HepG2 (cell line): ENCODE measurements around the gene ENAH. TPM values are rescaled to one million over a fixed set of nuclear protein-coding genes. Genes with fewer than 3 reads are reported as not detected.

ENCODE experiments used
- ARNT ChIP-seq: fragments of 450-650 bp; IDR thresholded peaks from 2 replicates; pipeline ENCODE4 v1.6.1; 2017
- ATF7 ChIP-seq, 2 experiments: fragments of 450-650 bp in 1 of 2; sonication (generic) in 1 of 2; formaldehyde crosslinking in 1 of 2; IDR thresholded peaks; 2 replicates each; pipeline versions ENCODE4 v1.4.0 to v1.6.1; 2016 to 2020; ENCODE audit warnings: antibody characterized with exemption in 1 of 2, mild to moderate bottlenecking in 1 of 2, missing genetic modification reagents in 1 of 2
- ELF3 ChIP-seq: IDR thresholded peaks from 2 replicates; pipeline ENCODE4 v1.6.1; 2016; ENCODE audit warnings: missing genetic modification reagents, missing compliant biosample characterization
- FUBP1 ChIP-seq: sonication (generic); formaldehyde crosslinking; IDR thresholded peaks from 2 replicates; pipeline ENCODE4 v1.5.1; 2020; ENCODE audit warnings: missing genetic modification reagents, mild to moderate bottlenecking, borderline replicate concordance
- GATA4 ChIP-seq: sonication (generic); IDR thresholded peaks from 2 replicates; pipeline ENCODE4 v1.6.1; 2016; ENCODE audit warnings: antibody characterized with exemption, low read depth, borderline replicate concordance
- GATAD2A ChIP-seq: IDR thresholded peaks from 2 replicates; pipeline ENCODE4 v1.6.1; 2016
- HCFC1 ChIP-seq: fragments of 150-350 bp; IDR thresholded peaks from 2 replicates; pipeline ENCODE4 v1.6.1; 2014; ENCODE audit warnings: low read depth, low read length
- HNF4G ChIP-seq, 2 experiments: sonication (generic) in 1 of 2; formaldehyde crosslinking in 1 of 2; IDR thresholded peaks; 2 replicates each; pipeline versions ENCODE4 v1.4.0 to v1.6.1; 2011 to 2020; ENCODE audit warnings: borderline replicate concordance in 2 of 2, low read depth in 2 of 2, mild to moderate bottlenecking in 2 of 2, low read length in 1 of 2, missing genetic modification reagents in 1 of 2, moderate library complexity in 1 of 2
- HNRNPLL ChIP-seq: fragments of 200-400 bp; formaldehyde crosslinking; IDR thresholded peaks from 2 replicates; pipeline ENCODE4 v1.6.1; 2017; ENCODE audit warnings: mild to moderate bottlenecking, low read depth, low read length; ENCODE audit not compliant: poor library complexity, severe bottlenecking
- IKZF5 ChIP-seq: IDR thresholded peaks from 2 replicates; pipeline ENCODE4 v1.6.1; 2018; ENCODE audit warnings: missing genetic modification reagents, mild to moderate bottlenecking, missing compliant biosample characterization
- KDM3A ChIP-seq: IDR thresholded peaks from 2 replicates; pipeline ENCODE4 v1.6.1; 2018; ENCODE audit warnings: low read depth, missing compliant biosample characterization
- MATR3 ChIP-seq: sonication (generic); formaldehyde crosslinking; IDR thresholded peaks from 2 replicates; pipeline ENCODE4 v1.4.0; 2020; ENCODE audit warnings: missing genetic modification reagents
- NR3C1 ChIP-seq: sonication (generic); formaldehyde crosslinking; IDR thresholded peaks from 2 replicates; pipeline ENCODE4 v1.4.0; 2020; ENCODE audit warnings: missing genetic modification reagents
- RAD21 ChIP-seq: fragments of 450-650 bp; formaldehyde crosslinking; IDR thresholded peaks from 2 replicates; pipeline ENCODE4 v1.5.0; 2020; ENCODE audit warnings: mild to moderate bottlenecking
- RBM39 ChIP-seq: fragments of 200-400 bp; formaldehyde crosslinking; IDR thresholded peaks from one replicate; pipeline ENCODE4 v1.6.1; 2018; ENCODE audit warnings: antibody characterized with exemption, mild to moderate bottlenecking, low read depth, low read length; ENCODE audit not compliant: poor library complexity, severe bottlenecking
- RERE ChIP-seq: IDR thresholded peaks from 2 replicates; pipeline ENCODE4 v1.6.1; 2016; ENCODE audit warnings: low read depth, missing genetic modification reagents, missing compliant biosample characterization
- ZBTB1 ChIP-seq: sonication (generic); formaldehyde crosslinking; IDR thresholded peaks from 2 replicates; pipeline ENCODE4 v1.4.0; 2020; ENCODE audit warnings: missing genetic modification reagents, borderline replicate concordance
- ZBTB7B ChIP-seq: sonication (generic); formaldehyde crosslinking; IDR thresholded peaks from 2 replicates; pipeline ENCODE4 v1.4.0; 2020; ENCODE audit warnings: missing genetic modification reagents
- ZFY ChIP-seq: sonication (generic); formaldehyde crosslinking; IDR thresholded peaks from 2 replicates; pipeline ENCODE4 v1.4.0; 2020; ENCODE audit warnings: missing genetic modification reagents
- ZNF768 ChIP-seq: sonication (generic); formaldehyde crosslinking; IDR thresholded peaks from 2 replicates; pipeline ENCODE4 v1.4.0; 2020; ENCODE audit warnings: missing genetic modification reagents
- ZUFSP ChIP-seq: sonication (generic); formaldehyde crosslinking; IDR thresholded peaks from 2 replicates; pipeline ENCODE4 v1.9.0; 2021; ENCODE audit warnings: missing genetic modification reagents, mild to moderate bottlenecking, borderline replicate concordance
- polyA plus RNA-seq, 8 experiments: library from polyadenylated mRNA; depleted of rRNA in 3 of 8; stranded (reverse) in 7 of 8; unstranded in 1 of 8; fragments of >200 nt; fragmentation: Illumina TruSeq in 4 of 8; extraction: Trizol in 4 of 8; gene quantifications; 2 replicates each; pipeline versions ENCODE4 v1.2.1 to v1.2.3, GENCODE V29; 2011 to 2016; ENCODE audit warnings: low read depth in 4 of 8, missing spikeins in 1 of 8, mixed read lengths in 1 of 8; ENCODE audit not compliant: insufficient read depth in 1 of 8
- total RNA-seq, 5 experiments: library from RNA; depleted of rRNA; stranded (reverse); fragments of >200 nt; fragmentation: Illumina TruSeq; extraction: Trizol; gene quantifications; 2 replicates each; pipeline ENCODE4 v1.2.3, GENCODE V29; 2016; ENCODE audit warnings: low read depth in 1 of 5

Gene ENAH
- total and polyA plus RNA-seq, 2 of the 13 experiments (the other 11 are each of a cell fraction or from before 2014, with no cell fraction given) = 22.1 to 58.3 TPM

GRCh38 chr1:225691377-225691776 lies 38.5 kb upstream of the ENAH start (continued):
- TF ChIP-seq FUBP1 (no peak), ZNF768 (no peak), HCFC1 (no peak), ZFY (CRISPR knock-in tag) (no peak), GATAD2A (CRISPR knock-in tag) (0 out of 2 replicates have a peak, but pooled peaks have one; percentile 30), HNRNPLL (no peak), ATF7 (IDR thresholded peaks at IDR 0.05) (peak; percentile 71), ATF7 (CRISPR knock-in tag; IDR thresholded peaks at IDR 0.05) (no peak), GATA4 (no peak), RAD21 (no peak), ARNT (no peak), KDM3A (CRISPR knock-in tag) (no peak), RBM39 (no peak), RERE (CRISPR knock-in tag) (no peak), MATR3 (CRISPR knock-in tag) (no peak), HNF4G (IDR thresholded peaks at IDR 0.05; ENCODE audit: borderline replicate concordance, low read depth, low read length) (no peak), HNF4G (CRISPR knock-in tag; IDR thresholded peaks at IDR 0.05; ENCODE audit: borderline replicate concordance, low read depth) (no peak), ZBTB7B (CRISPR knock-in tag) (no peak), ZBTB1 (CRISPR knock-in tag) (no peak), ELF3 (CRISPR knock-in tag) (0 out of 2 replicates have a peak, but pooled peaks have one; percentile 39), NR3C1 (no peak), IKZF5 (CRISPR knock-in tag) (no peak), ZUFSP (CRISPR knock-in tag) (no peak)
